GM21576 (cell line): ENCODE measurements around the gene HSFY1.
"Not testable (repeated sequence)": the region's sequence is repeated elsewhere in the genome, so short reads cannot be mapped to it uniquely, and the experiment has no call there.

Source experiments
- ATAC-seq: cut with Tn5 transposase; IDR thresholded peaks from one replicate; pipeline ENCODE4 v1.9.1; 2021; ENCODE audit warnings: mild to moderate bottlenecking, moderate library complexity; ENCODE audit not compliant: unreplicated experiment

Gene HSFY1, protein sequence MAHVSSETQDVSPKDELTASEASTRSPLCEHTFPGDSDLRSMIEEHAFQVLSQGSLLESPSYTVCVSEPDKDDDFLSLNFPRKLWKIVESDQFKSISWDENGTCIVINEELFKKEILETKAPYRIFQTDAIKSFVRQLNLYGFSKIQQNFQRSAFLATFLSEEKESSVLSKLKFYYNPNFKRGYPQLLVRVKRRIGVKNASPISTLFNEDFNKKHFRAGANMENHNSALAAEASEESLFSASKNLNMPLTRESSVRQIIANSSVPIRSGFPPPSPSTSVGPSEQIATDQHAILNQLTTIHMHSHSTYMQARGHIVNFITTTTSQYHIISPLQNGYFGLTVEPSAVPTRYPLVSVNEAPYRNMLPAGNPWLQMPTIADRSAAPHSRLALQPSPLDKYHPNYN

DNA sequence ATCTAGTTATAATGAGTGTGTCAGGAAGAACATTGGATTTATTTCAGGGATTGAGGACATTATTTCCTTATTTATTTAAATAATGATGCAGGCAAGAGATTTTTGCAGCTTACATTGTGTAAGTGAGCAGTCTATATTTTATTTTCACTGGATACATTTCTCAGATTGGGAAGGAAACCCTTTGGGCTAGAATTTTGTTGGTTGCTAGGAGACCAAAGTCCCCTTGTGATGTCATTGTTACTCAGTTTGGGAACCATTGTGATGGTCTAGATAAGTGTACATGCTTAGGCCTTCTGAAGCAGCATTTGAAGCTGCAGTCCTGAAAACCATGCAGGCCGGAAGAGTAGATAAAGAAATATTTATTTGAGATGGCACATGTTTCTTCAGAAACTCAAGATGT, at the start of gene HSFY1:
Gene HSFY1 (plus strand): TSS at position 301 of the 400 bp plus-strand sequence. CDS start 68 bp downstream, at position 369.
- ATAC-seq: not testable (repeated sequence)

DNA sequence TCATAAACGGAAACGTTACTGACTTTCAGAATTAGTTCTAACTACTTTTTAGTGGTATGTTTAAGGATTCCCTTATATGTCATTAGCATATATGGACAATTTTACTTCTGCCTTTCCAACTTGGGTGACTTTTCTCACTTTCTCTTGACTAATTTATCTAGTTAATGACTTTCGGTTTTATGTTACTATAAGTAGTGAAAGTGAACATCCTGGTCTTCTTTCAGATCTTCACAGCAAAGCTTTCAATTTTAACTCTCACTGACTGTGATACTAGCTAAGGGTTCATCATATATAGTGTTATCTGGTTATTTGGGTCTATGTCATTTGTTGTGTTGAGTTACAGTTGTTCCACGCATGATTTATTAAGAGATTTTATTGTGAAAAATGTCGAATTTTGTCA, 42.3 kb upstream of the HSFY1 start:
- not testable (repeated sequence) for ATAC-seq

DNA sequence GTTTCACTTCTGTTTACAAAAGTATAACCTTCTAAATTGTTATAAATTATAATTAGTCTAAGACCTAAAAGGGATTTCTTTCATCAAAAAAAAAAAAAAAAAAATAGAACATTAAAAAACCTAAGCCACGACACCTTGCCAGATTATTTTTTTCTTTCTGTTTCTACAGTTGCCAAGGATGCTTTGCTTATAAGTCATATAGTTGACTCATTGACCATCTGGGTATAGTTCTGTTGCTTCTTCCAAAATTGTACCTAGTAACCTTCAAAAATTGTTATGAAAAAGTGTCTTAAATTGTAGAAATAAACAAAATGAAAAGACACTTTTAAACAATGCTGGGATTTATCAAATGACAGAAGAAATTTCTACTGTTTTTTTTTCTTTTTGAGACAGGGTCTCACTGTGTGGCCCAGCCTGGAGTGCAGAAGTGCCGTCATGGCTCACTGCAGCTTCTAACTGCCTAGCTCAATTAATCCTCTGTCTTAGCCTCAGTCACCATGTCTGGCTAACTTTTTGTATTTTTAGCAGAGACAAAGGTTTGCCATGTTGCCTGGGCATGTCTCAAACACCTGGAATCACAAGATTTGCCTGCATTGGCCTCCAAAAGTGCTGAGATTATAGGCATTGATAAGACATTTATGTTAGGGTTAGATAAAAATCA, 15.4 kb upstream of the HSFY1 start:
- not testable (repeated sequence) for ATAC-seq

DNA sequence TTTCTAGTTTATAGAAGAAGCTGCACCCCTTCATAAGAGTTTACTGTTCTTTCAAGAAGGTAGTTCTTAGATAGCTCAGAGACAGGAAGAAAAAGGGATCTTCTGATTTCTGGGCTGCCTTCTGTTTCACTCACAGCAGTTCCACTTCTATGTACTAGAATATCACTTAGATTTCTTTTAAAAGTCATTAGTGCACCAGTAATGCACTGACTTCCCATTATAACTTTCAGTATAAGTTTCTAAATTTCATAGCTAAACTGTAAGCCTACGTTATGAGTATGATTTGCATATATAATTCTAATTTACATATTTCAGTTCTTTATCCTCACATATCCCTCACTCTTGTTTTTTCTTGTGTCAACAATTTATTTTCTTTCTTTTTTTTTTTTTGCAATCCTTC, 7.6 kb upstream of the HSFY1 start:
- not testable (repeated sequence) for ATAC-seq

DNA sequence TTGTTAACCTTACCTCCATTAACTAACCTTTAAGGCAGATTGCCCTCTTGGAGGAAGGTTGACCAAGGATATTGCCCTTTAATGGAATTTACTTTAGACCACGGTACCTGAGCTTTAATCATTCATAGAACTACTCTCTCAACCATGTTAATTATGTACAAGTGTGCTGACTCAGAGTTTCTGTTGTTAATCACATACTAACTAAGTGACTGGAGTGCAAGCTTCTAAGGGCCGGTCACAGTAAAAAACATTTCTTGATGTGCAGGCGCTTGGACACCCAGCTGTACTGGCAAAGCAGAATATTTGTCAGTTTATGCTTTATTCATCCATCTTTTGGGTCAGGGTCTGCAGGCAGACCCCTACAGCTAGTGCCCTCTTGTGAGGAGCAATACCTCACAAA, 6.6 kb downstream of the HSFY1 start:
- ATAC-seq: not testable (repeated sequence)

DNA sequence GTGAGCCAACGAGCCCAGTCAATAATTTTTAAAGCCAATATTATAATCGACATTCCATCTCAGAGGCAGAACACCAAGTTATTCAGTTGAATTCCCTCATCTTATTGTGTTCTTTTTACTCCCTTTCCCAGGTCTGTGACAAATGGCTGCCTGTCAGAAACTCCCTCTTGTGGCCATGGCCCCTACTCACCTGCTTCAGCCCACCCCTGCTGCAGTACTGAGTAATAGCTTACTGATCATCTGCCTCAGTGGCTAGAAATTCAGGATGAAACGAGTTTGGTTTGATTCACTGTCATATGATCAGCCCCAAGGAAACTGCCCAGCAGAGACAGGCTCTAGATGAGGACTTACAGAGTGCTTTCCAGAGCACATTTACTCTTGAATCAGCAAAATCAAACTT, 19.4 kb downstream of the HSFY1 start:
- not testable (repeated sequence) for ATAC-seq
